ENCODE data around the gene FAM72A. TPM values are rescaled to one million over a fixed set of nuclear protein-coding genes. Genes with fewer than 3 reads are reported as not detected.

Gene FAM72A
- total and polyA plus RNA-seq, 4 donors: 2.3 to 5.6 (median 3.6) TPM

Other genes starting within 250 kb of the FAM72A start
- gene RAB7B, start 199.4 kb downstream of the FAM72A start, total RNA-seq: 10 to 100 TPM in 1 of 2 donors, 1 to 10 TPM in 1; 3.6 to 16.2 TPM
- 1 to 10 TPM; 3.4 to 5.3 TPM for gene RAB7B, start 199.4 kb downstream of the FAM72A start, polyA plus RNA-seq
- gene CTSE, start 178.9 kb downstream of the FAM72A start, total RNA-seq: 100 to 1,000 TPM in 1 of 2 donors, 10 to 100 TPM in 1; 14.6 to 189 TPM
- gene CTSE, start 178.9 kb downstream of the FAM72A start, polyA plus RNA-seq: 100 to 1,000 TPM in 1 of 2 donors, 10 to 100 TPM in 1; 67.9 to 124 TPM
- gene RHEX, start 149.7 kb downstream of the FAM72A start, total RNA-seq: 1 to 10 TPM in 1 of 2 donors, under 1 TPM in 1; 0.57 to 7.4 TPM
- 1 to 10 TPM in 1 of 2 donors, under 1 TPM in 1; 0.63 to 1.9 TPM for gene RHEX, start 149.7 kb downstream of the FAM72A start, polyA plus RNA-seq
- not detected for gene AVPR1B, start 85.5 kb downstream of the FAM72A start, total RNA-seq
- not detected for gene AVPR1B, start 85.5 kb downstream of the FAM72A start, polyA plus RNA-seq
- gene SRGAP2, start 702 bp upstream of the FAM72A start, total RNA-seq: 10 to 100 TPM; 73.5 to 99.2 TPM
- gene SRGAP2, start 702 bp upstream of the FAM72A start, polyA plus RNA-seq: 10 to 100 TPM; 14.9 to 36.4 TPM

Data from lung (tissue), 4 donors.